GM12873 (cell line): ENCODE measurements around the gene CES4A.

Experiments
- TF ChIP-seq, protein P1 (sequence below): IDR thresholded peaks from 2 replicates; pipeline ENCODE4 v1.5.1; 2012; ENCODE audit warnings: low read depth, mild to moderate bottlenecking, moderate library complexity, low read length, control low read depth; ENCODE audit not compliant: insufficient read depth; ENCODE audit errors: missing control alignments

CES4A gene

GRCh38 chr16:67015313-67015731 lies 26.9 kb downstream of the CES4A start:
- TF ChIP-seq, protein P1, sequence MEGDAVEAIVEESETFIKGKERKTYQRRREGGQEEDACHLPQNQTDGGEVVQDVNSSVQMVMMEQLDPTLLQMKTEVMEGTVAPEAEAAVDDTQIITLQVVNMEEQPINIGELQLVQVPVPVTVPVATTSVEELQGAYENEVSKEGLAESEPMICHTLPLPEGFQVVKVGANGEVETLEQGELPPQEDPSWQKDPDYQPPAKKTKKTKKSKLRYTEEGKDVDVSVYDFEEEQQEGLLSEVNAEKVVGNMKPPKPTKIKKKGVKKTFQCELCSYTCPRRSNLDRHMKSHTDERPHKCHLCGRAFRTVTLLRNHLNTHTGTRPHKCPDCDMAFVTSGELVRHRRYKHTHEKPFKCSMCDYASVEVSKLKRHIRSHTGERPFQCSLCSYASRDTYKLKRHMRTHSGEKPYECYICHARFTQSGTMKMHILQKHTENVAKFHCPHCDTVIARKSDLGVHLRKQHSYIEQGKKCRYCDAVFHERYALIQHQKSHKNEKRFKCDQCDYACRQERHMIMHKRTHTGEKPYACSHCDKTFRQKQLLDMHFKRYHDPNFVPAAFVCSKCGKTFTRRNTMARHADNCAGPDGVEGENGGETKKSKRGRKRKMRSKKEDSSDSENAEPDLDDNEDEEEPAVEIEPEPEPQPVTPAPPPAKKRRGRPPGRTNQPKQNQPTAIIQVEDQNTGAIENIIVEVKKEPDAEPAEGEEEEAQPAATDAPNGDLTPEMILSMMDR = no peak

- TF ChIP-seq, protein P1 = no peak
Measured at GRCh38 chr16:67016143-67016542, 27.8 kb downstream of the CES4A start.

- TF ChIP-seq, protein P1 = no peak
Measured at GRCh38 chr16:67016681-67017420, 28.5 kb downstream of the CES4A start.

DNA sequence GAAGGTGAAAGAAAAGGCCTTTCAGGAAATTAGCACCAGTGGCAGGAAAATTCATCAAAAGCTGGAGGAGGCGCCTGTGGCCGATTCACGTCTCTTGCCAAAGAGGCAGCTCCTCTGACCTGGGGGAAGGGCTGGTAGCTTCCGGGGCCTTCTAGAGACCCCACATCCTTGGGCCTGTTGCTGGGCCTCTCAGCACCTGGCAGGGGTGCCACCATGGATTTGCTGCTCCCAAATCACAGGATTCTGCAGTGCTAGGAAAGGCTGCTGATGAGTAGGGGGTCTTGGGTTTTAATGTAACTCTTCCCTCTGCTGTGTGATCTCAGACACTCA lies 29.0 kb downstream of the CES4A start:
- TF ChIP-seq, protein P1 = no peak

GRCh38 chr16:67017810-67018488 lies 29.6 kb downstream of the CES4A start:
- TF ChIP-seq, protein P1 = peak; percentile 92

GRCh38 chr16:67019171-67019570 lies 30.8 kb downstream of the CES4A start:
- TF ChIP-seq, protein P1 = no peak

- TF ChIP-seq, protein P1 = no peak
Measured at GRCh38 chr16:67021321-67021720, 32.9 kb downstream of the CES4A start.
